IPS-18c (cell line): ENCODE results near the gene IL4I1.
"Not testable (repeated sequence)": the region's sequence is repeated elsewhere in the genome, so short reads cannot be mapped to it uniquely, and the experiment has no call there.

Source experiments
- H3K4me3 ChIP-seq: 2 replicates; pipeline ENCODE4 v1.7.0; 2013; ENCODE audit warnings: low read depth, mild to moderate bottlenecking, low read length, moderate library complexity; ENCODE audit not compliant: insufficient read depth
- H3K9me3 ChIP-seq: one replicate; pipeline ENCODE4 v1.6.1; 2013; ENCODE audit warnings: mild to moderate bottlenecking, low read length, moderate library complexity; ENCODE audit not compliant: control insufficient read depth, insufficient read depth

Gene IL4I1, protein sequence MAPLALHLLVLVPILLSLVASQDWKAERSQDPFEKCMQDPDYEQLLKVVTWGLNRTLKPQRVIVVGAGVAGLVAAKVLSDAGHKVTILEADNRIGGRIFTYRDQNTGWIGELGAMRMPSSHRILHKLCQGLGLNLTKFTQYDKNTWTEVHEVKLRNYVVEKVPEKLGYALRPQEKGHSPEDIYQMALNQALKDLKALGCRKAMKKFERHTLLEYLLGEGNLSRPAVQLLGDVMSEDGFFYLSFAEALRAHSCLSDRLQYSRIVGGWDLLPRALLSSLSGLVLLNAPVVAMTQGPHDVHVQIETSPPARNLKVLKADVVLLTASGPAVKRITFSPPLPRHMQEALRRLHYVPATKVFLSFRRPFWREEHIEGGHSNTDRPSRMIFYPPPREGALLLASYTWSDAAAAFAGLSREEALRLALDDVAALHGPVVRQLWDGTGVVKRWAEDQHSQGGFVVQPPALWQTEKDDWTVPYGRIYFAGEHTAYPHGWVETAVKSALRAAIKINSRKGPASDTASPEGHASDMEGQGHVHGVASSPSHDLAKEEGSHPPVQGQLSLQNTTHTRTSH

DNA sequence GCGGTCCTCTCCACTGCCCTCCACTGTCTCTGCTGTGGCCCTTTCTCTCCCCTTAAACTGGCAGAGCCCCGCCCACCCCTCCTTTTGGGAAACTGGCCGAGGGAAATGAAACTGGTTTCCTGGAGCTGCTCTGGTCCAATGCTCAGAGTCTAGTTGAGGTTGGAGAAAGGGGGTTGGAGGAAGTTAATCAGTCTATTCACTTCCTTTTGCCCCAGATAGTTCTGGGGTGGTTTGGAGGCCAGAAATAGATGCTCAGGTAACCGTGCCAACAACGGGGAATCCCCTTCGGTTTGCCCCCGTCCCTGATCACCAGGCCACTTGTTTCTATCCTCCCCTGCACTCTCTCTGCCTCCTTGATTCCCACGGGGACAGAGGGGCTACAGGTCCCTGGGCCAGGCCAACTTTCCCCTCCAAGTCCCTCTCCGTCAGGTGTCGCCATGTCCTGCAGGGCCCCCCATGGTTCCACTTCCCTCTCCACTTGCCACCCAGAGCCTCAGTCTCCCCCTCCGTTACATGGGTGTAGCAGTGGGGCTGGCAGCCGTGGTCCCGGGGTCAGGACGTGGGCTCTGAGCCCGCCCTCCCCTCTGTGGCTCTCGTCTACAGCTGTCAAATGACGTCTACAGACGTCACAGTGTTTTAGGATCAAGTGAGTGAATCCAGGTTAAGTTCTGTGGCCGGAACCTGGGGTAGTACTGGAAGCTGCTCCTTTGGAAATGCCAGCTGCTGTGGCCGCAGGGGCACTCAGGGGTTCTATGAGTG is at the start of gene IL4I1:
IL4I1 (minus strand) TSS at position 25 of the 759 bp plus-strand sequence. CDS start 727 bp downstream, outside the sequence.
- Histone ChIP-seq H3K4me3 (no peak within 1 kb of the TSS), H3K9me3 (peaks cover 3% of the 10 kb centered on the region)

DNA sequence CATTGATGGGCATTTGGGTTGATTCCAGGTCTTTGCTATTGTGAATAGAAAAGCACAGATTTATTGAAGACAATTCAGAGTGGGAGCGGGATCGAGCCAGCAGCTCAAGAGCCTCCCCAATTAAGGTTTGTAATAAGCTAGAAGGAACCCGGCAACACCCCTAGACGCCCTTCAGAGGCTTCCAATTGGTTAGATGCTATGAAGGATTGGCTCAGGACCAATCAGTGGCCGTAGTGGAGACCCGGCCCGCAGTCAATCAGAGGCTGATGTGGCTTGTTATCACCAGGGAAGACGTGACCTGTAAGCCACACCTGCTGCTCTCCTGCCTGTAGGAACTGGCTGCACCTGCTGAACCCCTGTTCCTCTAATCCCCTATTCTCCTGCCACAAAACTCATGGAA is 49.7 kb upstream of the IL4I1 start:
- H3K9me3 ChIP-seq, result no peaks in the 10 kb centered on the region

DNA sequence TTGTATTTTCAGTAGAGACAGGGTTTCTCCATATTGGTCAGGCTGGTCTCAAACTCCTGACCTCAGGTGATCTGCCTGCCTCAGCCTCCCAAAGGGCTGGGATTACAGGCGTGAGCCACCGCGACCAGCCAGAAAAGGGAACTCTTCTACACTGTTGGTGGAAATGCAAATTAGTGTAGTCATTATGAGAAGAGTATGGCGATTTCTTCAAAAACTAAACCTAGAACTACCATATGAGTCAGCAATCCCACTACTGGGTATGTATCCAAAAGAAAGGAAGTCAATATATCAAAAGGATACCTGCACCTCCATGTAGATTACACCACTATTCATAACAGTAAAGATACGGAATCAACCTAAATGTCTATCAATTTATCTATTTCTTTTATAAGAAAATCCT is 47.9 kb upstream of the IL4I1 start:
- H3K9me3 ChIP-seq, H3K4me3 ChIP-seq: not testable (repeated sequence)

More for the DNA sequence above, 49.7 kb upstream of the IL4I1 start:
- H3K4me3 ChIP-seq, result no peak overlapping the region

DNA sequence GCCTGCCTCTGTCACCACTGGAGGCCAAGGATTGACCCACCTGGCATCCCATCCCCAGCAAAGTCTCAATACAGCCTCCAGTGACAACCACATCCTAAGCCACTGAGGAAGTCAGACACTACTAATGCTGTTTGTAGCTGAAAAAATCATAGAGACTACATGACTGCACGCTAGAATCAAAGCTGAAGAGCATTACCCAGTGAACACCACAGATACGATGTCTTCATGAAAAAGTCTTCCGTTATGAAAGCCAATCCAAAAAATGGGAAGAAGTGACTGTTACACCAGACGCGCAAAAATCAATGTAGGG is 43.8 kb upstream of the IL4I1 start:
- Histone ChIP-seq H3K4me3 (no peak overlapping the region), H3K9me3 (peaks cover 2% of the 10 kb centered on the region)

DNA sequence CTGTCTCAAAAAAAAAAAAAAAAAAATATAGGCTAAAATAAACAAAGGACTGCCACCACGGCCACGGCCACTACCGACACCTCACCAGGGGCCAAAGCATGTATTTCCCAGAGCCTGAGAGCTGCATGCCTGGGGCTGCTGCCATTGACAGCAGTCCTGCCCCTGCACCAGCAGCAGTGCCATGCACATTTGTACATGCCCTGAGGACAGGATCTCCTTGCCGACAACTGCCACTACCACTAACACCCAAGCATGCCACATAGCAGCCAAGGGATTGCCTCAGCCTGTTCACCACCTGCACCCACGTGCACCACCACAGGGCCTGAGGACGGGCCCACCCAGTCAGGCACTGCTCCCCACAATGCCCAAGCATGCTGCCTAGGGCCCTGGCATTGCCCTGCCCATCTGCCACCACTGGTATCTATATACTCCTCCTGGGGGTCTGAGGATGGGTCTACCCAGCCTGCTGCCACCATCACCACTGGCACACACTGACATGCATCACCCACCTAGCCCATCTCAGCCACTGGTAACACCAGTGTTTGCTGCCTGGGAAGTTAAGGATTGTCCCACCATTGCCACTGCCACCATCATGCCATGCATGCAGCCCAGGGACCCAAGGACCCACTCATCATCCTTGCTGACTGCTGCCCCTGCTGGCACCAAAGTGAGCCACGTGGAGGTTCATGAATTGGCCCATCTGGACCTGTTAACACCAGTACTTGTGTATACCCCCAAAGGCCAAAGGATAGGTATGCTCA is 43.2 kb upstream of the IL4I1 start:
- Histone ChIP-seq H3K4me3 (no peak overlapping the region), H3K9me3 (peaks cover 2% of the 10 kb centered on the region)

DNA sequence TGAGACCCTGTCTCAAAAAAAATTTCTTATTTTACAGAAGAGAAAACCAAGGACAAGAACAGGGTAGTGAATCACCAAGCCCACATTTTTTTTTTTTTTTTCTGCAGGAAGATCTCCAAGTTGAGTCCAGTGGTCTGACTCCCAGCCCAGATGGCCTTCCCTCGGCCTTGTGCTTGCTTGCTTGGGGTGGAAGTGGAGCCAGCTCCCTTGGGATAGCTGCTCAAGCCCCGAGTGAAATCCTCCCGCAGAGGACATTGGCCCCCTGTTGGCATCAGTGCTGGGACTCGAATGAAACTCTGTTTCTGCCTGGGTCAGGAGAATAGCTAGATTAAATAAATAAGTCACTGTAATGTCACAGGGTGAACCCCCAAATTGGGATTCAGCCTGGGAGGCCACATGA is 42.0 kb upstream of the IL4I1 start:
- peaks cover 2% of the 10 kb centered on the region for H3K9me3 ChIP-seq

DNA sequence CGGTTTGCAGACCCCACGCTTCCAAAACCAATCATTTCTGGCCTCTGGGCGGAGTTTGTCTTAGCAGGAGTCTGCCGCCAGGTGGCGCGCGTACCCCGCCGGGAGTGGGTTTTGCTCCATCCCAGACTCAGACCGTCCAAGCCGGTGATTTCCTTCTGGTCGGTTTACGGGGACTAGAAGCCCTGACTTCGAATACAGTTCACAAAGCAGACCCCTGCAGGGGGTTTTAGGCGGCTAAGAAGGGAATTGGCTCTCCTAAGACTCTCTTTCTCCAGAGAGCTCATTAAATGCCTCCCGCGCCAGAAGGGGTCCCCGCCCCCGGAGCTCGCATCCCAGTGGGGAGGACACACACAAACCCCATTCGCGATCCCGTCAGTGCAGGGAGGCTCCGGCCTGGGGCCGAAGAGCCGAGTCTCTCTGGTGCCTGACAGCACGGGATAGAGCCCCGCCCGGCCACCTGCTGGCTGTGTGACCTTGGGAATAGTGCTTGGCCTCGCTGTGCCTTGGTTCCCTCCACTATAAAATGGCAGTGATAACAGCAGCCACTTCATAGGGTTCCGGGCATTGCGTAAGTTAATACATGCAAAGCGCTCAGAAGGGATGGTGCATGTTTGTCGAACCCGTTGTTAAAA is 41.2 kb upstream of the IL4I1 start:
- peaks cover 2% of the 10 kb centered on the region for H3K9me3 ChIP-seq
- peak overlapping the region; percentile 32 for H3K4me3 ChIP-seq

More for the DNA sequence above, 42.0 kb upstream of the IL4I1 start:
- H3K4me3 ChIP-seq, result no peak overlapping the region

DNA sequence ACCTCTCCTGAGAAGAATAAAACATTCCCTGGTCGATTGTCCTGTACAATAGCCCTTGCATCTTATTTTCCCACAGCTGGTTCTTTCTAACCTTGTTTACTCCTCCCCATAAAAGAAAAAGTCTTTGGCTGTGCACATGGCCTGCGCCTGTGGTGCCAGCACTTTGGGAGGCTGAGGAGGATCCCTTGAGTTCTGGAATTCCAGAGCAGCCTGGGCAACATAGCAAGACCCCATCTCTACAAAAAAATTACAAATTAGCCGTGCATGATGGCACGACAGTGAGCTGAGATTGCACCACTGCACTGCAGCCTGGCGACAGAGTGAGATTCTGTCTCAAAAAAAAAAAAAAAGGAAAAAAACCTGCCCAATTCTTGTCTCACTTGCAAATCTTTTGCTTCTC is 39.9 kb upstream of the IL4I1 start:
- Histone ChIP-seq H3K4me3 (no peak overlapping the region), H3K9me3 (peaks cover 2% of the 10 kb centered on the region)

DNA sequence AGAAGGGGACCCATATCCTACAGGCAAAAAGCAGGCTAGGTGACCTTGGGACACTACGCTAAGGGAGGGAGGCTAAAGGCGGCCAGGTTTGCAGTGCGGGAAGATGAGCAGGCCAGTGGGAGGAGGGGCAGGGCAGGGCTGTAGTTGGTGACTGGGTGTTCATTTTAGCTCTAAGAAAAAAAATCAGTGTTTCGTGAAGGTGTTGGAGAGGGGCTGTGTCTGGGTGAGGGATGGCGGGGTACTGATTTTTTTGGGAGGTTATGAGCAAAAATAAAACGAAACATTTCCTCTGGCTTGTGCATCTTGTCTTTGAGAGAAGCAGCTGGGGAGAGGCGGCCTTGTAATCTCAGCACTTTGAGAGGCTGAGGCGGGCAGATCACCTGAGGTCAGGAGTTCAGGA is 37.0 kb upstream of the IL4I1 start:
- peaks cover 5% of the 10 kb centered on the region for H3K9me3 ChIP-seq
- no peak overlapping the region for H3K4me3 ChIP-seq

DNA sequence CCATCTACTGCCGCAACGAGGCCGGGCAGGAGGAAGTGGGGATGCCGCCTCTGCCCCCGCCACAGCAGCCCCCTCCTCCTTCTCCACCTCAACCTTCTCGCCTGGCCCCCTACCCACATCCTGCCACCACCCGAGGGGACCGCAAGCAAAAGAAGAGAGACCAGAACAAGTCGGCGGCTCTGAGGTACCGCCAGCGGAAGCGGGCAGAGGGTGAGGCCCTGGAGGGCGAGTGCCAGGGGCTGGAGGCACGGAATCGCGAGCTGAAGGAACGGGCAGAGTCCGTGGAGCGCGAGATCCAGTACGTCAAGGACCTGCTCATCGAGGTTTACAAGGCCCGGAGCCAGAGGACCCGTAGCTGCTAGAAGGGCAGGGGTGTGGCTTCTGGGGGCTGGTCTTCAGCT is 36.0 kb upstream of the IL4I1 start:
- no peak overlapping the region for H3K4me3 ChIP-seq
- peaks cover 3% of the 10 kb centered on the region for H3K9me3 ChIP-seq

DNA sequence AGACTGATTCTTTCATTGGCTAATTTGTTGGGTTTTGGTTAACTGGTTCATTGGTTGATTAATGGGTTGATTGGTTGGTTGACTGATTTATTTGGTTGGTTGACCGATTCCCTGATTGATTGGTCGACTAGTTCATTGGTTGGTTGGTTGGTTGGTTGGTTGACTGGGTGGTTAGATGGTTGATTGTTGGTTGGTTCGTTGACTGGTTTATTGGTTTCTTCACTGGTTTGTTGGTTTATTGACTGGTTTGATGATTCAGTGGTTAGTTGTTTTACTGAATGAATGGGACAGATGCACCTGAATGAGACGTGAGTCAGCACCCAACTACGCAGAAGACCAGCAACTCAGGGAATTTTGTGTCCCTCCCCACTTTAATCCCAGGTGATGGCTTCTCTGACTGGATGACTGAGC is 35.4 kb upstream of the IL4I1 start:
- Histone ChIP-seq H3K9me3 (peaks cover 3% of the 10 kb centered on the region), H3K4me3 (no peak overlapping the region)

DNA sequence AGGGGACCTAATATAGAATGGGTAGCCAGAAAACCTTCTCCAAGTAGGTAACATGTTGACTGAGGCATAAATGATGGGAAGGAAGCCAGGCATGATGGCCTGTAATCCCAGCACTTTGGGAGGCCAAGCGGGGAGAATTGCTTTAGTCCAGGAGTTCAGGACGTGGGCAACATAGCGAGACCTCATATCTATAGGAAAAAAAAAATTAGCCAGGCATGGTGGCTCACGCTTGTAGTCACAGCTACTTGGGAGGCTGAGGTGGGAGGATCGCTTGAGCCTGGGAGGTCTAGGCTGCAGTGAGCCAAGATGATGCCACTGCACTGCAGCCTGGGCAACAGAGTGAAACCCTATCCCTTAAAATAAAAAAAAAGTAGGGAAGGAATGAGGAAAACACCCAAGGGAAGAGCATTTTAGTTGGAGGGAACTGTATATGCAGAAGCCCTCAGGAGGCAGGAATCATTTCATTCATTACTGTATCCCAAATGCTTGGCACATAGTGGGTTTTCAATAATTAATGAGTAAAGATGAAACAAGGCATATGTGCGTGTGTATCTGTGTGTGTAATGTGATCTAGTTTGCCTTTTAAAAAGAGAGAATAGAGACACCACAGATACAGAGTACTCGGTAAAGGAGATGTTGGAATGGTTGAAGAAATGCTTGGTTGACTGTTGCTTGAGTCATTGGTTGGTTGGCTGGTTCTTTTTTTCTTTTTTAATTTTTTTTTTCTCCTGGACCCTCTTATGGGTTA is 34.8 kb upstream of the IL4I1 start:
- no peak overlapping the region for H3K4me3 ChIP-seq
- peaks cover 3% of the 10 kb centered on the region for H3K9me3 ChIP-seq

DNA sequence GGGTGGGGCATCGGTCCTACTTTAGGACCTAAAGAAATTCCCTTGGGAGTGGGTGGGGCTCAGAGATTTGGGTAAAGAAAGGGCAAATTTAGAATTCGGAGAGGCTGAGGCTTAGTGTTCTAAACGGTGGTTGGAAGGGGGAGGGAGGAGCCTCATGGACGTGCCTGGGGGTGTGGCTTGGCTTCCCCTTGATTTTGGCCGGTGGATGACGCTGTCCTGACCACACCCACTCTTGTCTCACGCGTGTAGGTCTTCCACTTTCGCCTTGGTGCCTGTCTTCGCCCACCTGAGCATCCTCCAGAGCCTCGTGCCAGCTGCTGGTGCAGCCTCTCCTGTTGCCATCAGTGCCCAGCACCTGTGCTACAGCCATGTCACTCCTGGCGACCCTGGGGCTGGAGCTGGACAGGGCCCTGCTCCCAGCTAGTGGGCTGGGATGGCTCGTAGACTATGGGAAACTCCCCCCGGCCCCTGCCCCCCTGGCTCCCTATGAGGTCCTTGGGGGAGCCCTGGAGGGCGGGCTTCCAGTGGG is 33.9 kb upstream of the IL4I1 start:
- Histone ChIP-seq H3K9me3 (peaks cover 3% of the 10 kb centered on the region), H3K4me3 (peak overlapping the region; percentile 55; the same call in 1 of the 2 replicates)

DNA sequence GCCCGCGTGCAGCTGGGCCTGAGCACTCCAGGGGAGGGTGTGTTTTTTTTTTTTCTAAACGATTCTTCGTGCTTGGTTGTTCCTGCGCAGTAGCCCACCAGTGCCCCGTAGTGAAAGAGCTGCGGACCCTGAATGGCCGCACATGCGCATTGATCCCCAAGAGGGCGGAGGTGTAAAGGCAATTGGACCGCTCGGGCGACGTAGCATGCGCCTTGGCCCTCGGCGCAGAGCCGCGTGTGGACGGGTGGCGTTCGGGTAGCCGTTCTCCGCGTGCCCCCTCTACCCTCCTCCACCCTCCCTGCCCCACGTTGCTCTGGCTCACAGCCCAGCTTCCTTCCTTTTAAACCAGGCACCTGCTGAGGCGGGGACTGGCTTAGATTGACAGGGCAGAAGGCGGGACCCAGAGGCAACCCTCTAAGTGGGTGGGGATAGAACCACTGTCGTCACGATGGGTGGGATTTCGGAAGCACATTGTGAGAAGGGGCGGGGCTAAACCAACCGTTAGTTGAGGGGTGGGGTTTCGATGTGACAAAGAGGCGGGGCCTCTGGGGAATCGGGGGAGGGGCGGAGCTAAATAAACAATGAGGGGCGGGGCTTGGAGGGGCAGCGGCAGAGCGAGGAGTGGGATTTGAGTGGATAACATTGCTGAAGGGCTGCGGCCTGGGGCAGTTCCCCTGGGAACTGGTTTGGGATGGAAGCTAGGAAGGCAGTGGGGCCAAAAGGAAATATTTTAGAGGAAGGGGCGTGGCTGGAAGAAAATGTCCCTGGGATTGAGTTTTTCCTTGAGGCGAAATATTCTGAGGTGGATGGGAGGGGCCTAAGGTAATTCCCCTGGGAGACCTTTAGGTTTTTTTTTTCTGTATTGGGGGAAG is 33.2 kb upstream of the IL4I1 start:
- H3K9me3 ChIP-seq, result peaks cover 3% of the 10 kb centered on the region
- peak overlapping the region; percentile 85 for H3K4me3 ChIP-seq

DNA sequence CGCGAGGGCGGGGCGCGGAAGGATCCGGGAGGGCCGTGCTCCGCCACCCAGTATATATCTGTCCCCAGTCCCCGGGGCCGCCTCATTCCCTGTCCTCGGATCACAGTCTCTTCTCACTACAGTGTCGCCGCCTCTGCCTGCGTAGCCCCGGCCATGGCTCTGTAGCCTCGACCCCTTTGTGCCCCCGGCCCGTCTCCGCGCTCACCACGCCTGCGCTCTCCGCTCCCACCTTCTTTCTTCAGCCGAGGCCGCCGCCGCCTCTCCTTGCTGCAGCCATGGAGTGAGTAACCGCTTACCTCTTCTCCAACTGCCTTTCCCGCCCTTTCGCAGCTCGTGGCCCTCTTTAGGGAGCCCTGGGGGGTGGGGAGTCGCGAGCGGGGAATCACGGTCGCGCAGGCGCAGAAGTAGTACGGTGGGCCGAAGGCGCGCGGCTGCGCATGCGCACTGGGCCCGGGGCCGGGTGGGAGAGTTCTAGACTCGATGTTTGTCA is 32.5 kb upstream of the IL4I1 start, which contains the start of the genes ATF5 and NUP62:
ATF5 (plus strand) TSS at position 85 of the 490 bp plus-strand sequence. CDS start 1,646 bp downstream, outside the sequence.
NUP62 (minus strand) TSS at position 384 of the 490 bp plus-strand sequence. CDS start 19,697 bp downstream, outside the sequence.
- Histone ChIP-seq H3K4me3 (peak within 1 kb of the TSS; percentile 85), H3K9me3 (peaks cover 3% of the 10 kb centered on the region)
